HCT116 (cell line): Measurements from ENCODE around the gene PXYLP1. TPM values are rescaled to one million over a fixed set of nuclear protein-coding genes. Genes with fewer than 3 reads are reported as not detected.

Experiments
- ATAC-seq: fragments of 200-7000 bp; cut with Tn5 transposase; 2 replicates; pipeline ENCODE4 v1.9.1; 2020; ENCODE audit warnings: mild to moderate bottlenecking, moderate library complexity
- BruUV-seq: library from RNA; stranded (reverse); fragments of 400-500 nt; replicated peaks from 2 replicates; lab custom pipeline; 2021; lab: Mats Ljungman, UMichigan
- CTCF ChIA-PET: fragments of 300-600 bp; sonication (Branson Sonifier 250); formaldehyde crosslinking; loops from one replicate; lab custom pipeline; 2021; ENCODE audit warnings: antibody characterized with exemption; lab: Charles Lee
- POLR2A ChIA-PET: fragments of 300-600, 350-600 bp; sonication (Branson Sonifier 250); formaldehyde crosslinking; loops from one replicate; lab custom pipeline; 2021; ENCODE audit warnings: antibody characterized with exemption; lab: Charles Lee
- RAD21 ChIA-PET, 2 experiments: fragments of 300-600 bp; sonication (Branson Sonifier 250); formaldehyde crosslinking; loops; one replicate each; lab custom pipeline; 2023; ENCODE audit warnings: low total read pairs in 2 of 2; ENCODE audit not compliant: uncharacterized antibody in 2 of 2, unreplicated experiment in 2 of 2, low non-redundant PET in 1 of 2; lab: Charles Lee
- DNase-seq: peaks from one replicate; pipeline ENCODE4 v3.0.0-alpha.2; 2010; ENCODE audit warnings: low read depth, low spot score
- H2AFZ ChIP-seq: fragments of 200-600 bp; shearing (Covaris generic), sonication (generic); 2 replicates; pipeline ENCODE4 v1.6.1; 2017; ENCODE audit warnings: low read depth, mixed run types, mixed read lengths, antibody characterized with exemption, low read length; ENCODE audit not compliant: poor library complexity, severe bottlenecking
- H3K27ac ChIP-seq: 2 replicates; pipeline ENCODE4 v1.5.1; 2012; ENCODE audit warnings: low read depth, low read length
- H3K27me3 ChIP-seq: fragments of 200-600 bp; sonication (generic); 2 replicates; pipeline ENCODE4 v1.6.1; 2016; ENCODE audit warnings: mixed run types, low read length, mixed read lengths; ENCODE audit not compliant: insufficient read depth
- H3K36me3 ChIP-seq, 2 experiments: fragments of 200-500 bp in 1 of 2; fragments of 200-600 bp in 1 of 2; sonication (Bioruptor generic) in 1 of 2; sonication (generic) in 1 of 2; 2 replicates each; pipeline versions ENCODE4 v1.5.1 to v1.6.1; 2014 to 2016; ENCODE audit warnings: low read length in 2 of 2, inconsistent platforms in 1 of 2, mixed read lengths in 1 of 2, mixed run types in 1 of 2; ENCODE audit not compliant: insufficient read depth in 2 of 2, control insufficient read depth in 1 of 2
- H3K4me1 ChIP-seq, 2 experiments: fragments of 200-600 bp in 1 of 2; sonication (generic) in 1 of 2; 2 replicates each; pipeline versions ENCODE4 v1.5.1 to v1.6.1; 2012 to 2017; ENCODE audit warnings: low read length in 2 of 2, inconsistent platforms in 1 of 2, mild to moderate bottlenecking in 1 of 2, mixed read lengths in 1 of 2, mixed run types in 1 of 2, moderate library complexity in 1 of 2; ENCODE audit not compliant: insufficient read depth in 2 of 2, control insufficient read depth in 1 of 2
- H3K4me2 ChIP-seq: fragments of 200-600 bp; sonication (generic); 2 replicates; pipeline ENCODE4 v1.6.1; 2017; ENCODE audit warnings: mixed run types, low read length, mixed read lengths
- H3K4me3 ChIP-seq, 2 experiments: fragments of 200-600 bp in 1 of 2; sonication (generic) in 1 of 2; replicated peaks in 1 of 2; 2 replicates each; pipeline ENCODE4 v1.5.1; 2011 to 2016; ENCODE audit warnings: low read length in 2 of 2, control low read depth in 1 of 2, low read depth in 1 of 2, mild to moderate bottlenecking in 1 of 2, mixed read lengths in 1 of 2, mixed run types in 1 of 2
- H3K79me2 ChIP-seq: fragments of 200-600 bp; sonication (generic); 2 replicates; pipeline ENCODE4 v1.6.1; 2017; ENCODE audit warnings: mild to moderate bottlenecking, mixed run types, low read length, moderate library complexity, mixed read lengths; ENCODE audit not compliant: insufficient read depth
- H3K9ac ChIP-seq: fragments of 200-600 bp; sonication (generic); 2 replicates; pipeline ENCODE4 v1.6.1; 2016; ENCODE audit warnings: low read length, mixed read lengths
- H3K9me2 ChIP-seq: fragments of 200-600 bp; sonication (generic), shearing (Covaris generic); 2 replicates; pipeline ENCODE4 v1.6.1; 2017; ENCODE audit warnings: mixed run types, mild to moderate bottlenecking, moderate library complexity; ENCODE audit not compliant: insufficient read depth
- H3K9me3 ChIP-seq, 2 experiments: fragments of 200-500 bp in 1 of 2; fragments of 200-600 bp in 1 of 2; sonication (Bioruptor generic) in 1 of 2; sonication (generic) in 1 of 2; 2 replicates each; pipeline ENCODE4 v1.6.1; 2014 to 2017; ENCODE audit warnings: low read length in 2 of 2, mixed read lengths in 2 of 2, inconsistent platforms in 1 of 2, low read depth in 1 of 2, mild to moderate bottlenecking in 1 of 2, mixed run types in 1 of 2, moderate library complexity in 1 of 2; ENCODE audit not compliant: control insufficient read depth in 1 of 2, insufficient read depth in 1 of 2
- H4K20me1 ChIP-seq: fragments of 200-600 bp; sonication (generic), shearing (Covaris generic); 2 replicates; pipeline ENCODE4 v1.6.1; 2017; ENCODE audit warnings: mixed run types, mild to moderate bottlenecking, moderate library complexity; ENCODE audit not compliant: insufficient read depth
- CBX3 ChIP-seq: IDR thresholded peaks from 2 replicates; pipeline ENCODE4 v1.6.1; 2012; ENCODE audit warnings: low read depth
- CEBPB ChIP-seq: IDR thresholded peaks from 2 replicates; pipeline ENCODE4 v1.6.1; 2012; ENCODE audit warnings: low read depth
- EGR1 ChIP-seq: IDR thresholded peaks from 2 replicates; pipeline ENCODE4 v1.6.1; 2012; ENCODE audit warnings: low read depth
- ELF1 ChIP-seq: IDR thresholded peaks from 2 replicates; pipeline ENCODE4 v1.6.1; 2012; ENCODE audit warnings: low read depth, borderline replicate concordance
- EZH2 ChIP-seq: fragments of 200-600 bp; sonication (generic); IDR thresholded peaks from 2 replicates; pipeline ENCODE4 v1.6.1; 2017; ENCODE audit warnings: antibody characterized with exemption, mixed run types
- FOSL1 ChIP-seq: IDR thresholded peaks from 2 replicates; pipeline ENCODE4 v1.6.1; 2012; ENCODE audit warnings: low read depth
- MAX ChIP-seq: IDR thresholded peaks from 2 replicates; pipeline ENCODE4 v1.6.1; 2012
- POLR2A ChIP-seq: IDR thresholded peaks from 2 replicates; pipeline ENCODE4 v1.7.0; 2011; ENCODE audit warnings: borderline replicate concordance; ENCODE audit not compliant: insufficient read depth, insufficient read length; ENCODE audit errors: extremely low read depth
- POLR2AphosphoS5 ChIP-seq: IDR thresholded peaks from 2 replicates; pipeline ENCODE4 v1.6.1; 2011; ENCODE audit warnings: mild to moderate bottlenecking, low read depth, low read length, moderate library complexity
- SIN3A ChIP-seq: IDR thresholded peaks from 2 replicates; pipeline ENCODE4 v1.6.1; 2012; ENCODE audit warnings: low read depth
- SP1 ChIP-seq: IDR thresholded peaks from 2 replicates; pipeline ENCODE4 v1.6.1; 2012; ENCODE audit warnings: low read depth
- SRF ChIP-seq: IDR thresholded peaks from 2 replicates; pipeline ENCODE4 v1.6.1; 2012; ENCODE audit warnings: low read depth
- TCF7L2 ChIP-seq: IDR thresholded peaks from 2 replicates; pipeline ENCODE4 v1.7.0; 2011; ENCODE audit warnings: borderline replicate concordance, inconsistent platforms; ENCODE audit not compliant: insufficient read depth, insufficient read length; ENCODE audit errors: extremely low read depth
- YY1 ChIP-seq: IDR thresholded peaks from 2 replicates; pipeline ENCODE4 v1.6.1; 2011; ENCODE audit warnings: low read length, low read depth, moderate library complexity, mild to moderate bottlenecking; ENCODE audit not compliant: insufficient replicate concordance; ENCODE audit errors: extremely low read depth
- ZBTB33 ChIP-seq: IDR thresholded peaks from 2 replicates; pipeline ENCODE4 v1.6.1; 2011; ENCODE audit warnings: mild to moderate bottlenecking, low read length, moderate library complexity; ENCODE audit not compliant: insufficient replicate concordance; ENCODE audit errors: extremely low read depth
- ZFX ChIP-seq: fragments of 450-650 bp; IDR thresholded peaks from 2 replicates; pipeline ENCODE4 v1.6.1; 2017
- ZNF274 ChIP-seq: fragments of 200-500 bp; sonication (Bioruptor generic); IDR thresholded peaks from 2 replicates; pipeline ENCODE4 v1.6.1; 2014; ENCODE audit warnings: mild to moderate bottlenecking, low read depth, low read length, inconsistent platforms
- intact Hi-C: fragments of 100-400 bp; cut with micrococcal nuclease; formaldehyde crosslinking; loops from 2 replicates; pipeline ENCODE4 v1.10.0; 2022
- total RNA-seq: library from RNA; stranded (reverse); gene quantifications from one replicate; pipeline ENCODE4 v1.2.1, GENCODE V29; 2021; ENCODE audit not compliant: unreplicated experiment
- TF ChIP-seq, protein P1 (sequence below): IDR thresholded peaks from 2 replicates; pipeline ENCODE4 v1.6.1; 2012
- TF ChIP-seq, protein P2 (sequence below), 3 experiments: fragments of 200-600 bp in 1 of 3; sonication (generic) in 1 of 3; IDR thresholded peaks in 2 of 3; conservative IDR thresholded peaks in 1 of 3; 2 replicates each; pipeline ENCODE4 v1.5.1; 2012 to 2017; ENCODE audit warnings: low read depth in 2 of 3, low read length in 2 of 3, antibody characterized with exemption in 1 of 3, borderline replicate concordance in 1 of 3, control low read depth in 1 of 3, mild to moderate bottlenecking in 1 of 3, mixed read lengths in 1 of 3, mixed run types in 1 of 3, moderate library complexity in 1 of 3; ENCODE audit not compliant: insufficient read depth in 1 of 3
- TF ChIP-seq, protein P3 (sequence below): IDR thresholded peaks from 2 replicates; pipeline ENCODE4 v1.6.1; 2012; ENCODE audit warnings: low read depth

PXYLP1 gene
- total RNA-seq, 1 experiment from 2014 or later: 15.3 TPM

DNA sequence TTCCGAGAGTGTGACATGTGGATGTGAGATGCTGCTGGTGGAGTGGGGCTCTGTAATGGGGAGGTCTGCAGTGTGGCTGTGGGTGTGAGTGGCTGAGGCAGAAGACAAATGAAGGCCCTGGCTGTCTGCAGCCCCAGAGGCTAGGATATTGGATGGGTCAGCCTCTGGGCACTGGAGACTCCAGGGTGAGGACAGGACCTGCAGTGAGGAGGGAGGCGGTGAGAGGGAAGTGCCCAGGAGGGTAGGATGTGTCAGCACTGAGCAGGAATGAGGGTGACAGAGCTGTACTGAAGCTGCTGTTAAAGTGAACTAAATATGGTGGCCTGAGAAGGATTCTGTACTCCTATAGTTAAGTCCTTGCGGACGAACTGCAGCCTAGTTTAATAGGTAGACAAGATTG lies 27.3 kb upstream of the PXYLP1 start:
- ATAC-seq (no peak), DNase-seq (no peak)
- no peak overlapping the region for H3K27ac ChIP-seq
- no peaks in the 10 kb centered on the region for H4K20me1 ChIP-seq
- no peak overlapping the region for H3K4me2 ChIP-seq
- H2AFZ ChIP-seq: no peak overlapping the region
- no TSS peak for BruUV-seq
- H3K9me3 ChIP-seq: no peaks in the 10 kb centered on the region
- POLR2A ChIA-PET: no interaction called here
- no peak overlapping the region for H3K4me3 ChIP-seq
- no peaks in the 10 kb centered on the region for H3K79me2 ChIP-seq
- RAD21 ChIA-PET: no interaction called here
- TF ChIP-seq CEBPB: no peak
- TF ChIP-seq TCF7L2: no peak
- TF ChIP-seq, protein P1, sequence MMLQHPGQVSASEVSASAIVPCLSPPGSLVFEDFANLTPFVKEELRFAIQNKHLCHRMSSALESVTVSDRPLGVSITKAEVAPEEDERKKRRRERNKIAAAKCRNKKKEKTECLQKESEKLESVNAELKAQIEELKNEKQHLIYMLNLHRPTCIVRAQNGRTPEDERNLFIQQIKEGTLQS: no peak
- TF ChIP-seq, protein P2, sequence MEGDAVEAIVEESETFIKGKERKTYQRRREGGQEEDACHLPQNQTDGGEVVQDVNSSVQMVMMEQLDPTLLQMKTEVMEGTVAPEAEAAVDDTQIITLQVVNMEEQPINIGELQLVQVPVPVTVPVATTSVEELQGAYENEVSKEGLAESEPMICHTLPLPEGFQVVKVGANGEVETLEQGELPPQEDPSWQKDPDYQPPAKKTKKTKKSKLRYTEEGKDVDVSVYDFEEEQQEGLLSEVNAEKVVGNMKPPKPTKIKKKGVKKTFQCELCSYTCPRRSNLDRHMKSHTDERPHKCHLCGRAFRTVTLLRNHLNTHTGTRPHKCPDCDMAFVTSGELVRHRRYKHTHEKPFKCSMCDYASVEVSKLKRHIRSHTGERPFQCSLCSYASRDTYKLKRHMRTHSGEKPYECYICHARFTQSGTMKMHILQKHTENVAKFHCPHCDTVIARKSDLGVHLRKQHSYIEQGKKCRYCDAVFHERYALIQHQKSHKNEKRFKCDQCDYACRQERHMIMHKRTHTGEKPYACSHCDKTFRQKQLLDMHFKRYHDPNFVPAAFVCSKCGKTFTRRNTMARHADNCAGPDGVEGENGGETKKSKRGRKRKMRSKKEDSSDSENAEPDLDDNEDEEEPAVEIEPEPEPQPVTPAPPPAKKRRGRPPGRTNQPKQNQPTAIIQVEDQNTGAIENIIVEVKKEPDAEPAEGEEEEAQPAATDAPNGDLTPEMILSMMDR (IDR thresholded peaks at IDR 0.05 in 2 of 3, conservative IDR thresholded peaks at IDR 0.05 in 1 of 3; ENCODE audit: borderline replicate concordance in 1 of 3, insufficient read depth in 1 of 3, low read depth in 2 of 3, low read length in 2 of 3): no peak
- no peak for TF ChIP-seq ZBTB33
- no peak for TF ChIP-seq ZFX
- TF ChIP-seq CBX3: no peak
- no peak for TF ChIP-seq ELF1
- no peak for TF ChIP-seq SP1
- TF ChIP-seq POLR2AphosphoS5: no peak
- TF ChIP-seq POLR2A: no peak
- TF ChIP-seq YY1: no peak
- no peak for TF ChIP-seq EGR1
- TF ChIP-seq MAX: no peak
- no peak for TF ChIP-seq SRF
- TF ChIP-seq ZNF274: no peak
- no peak for TF ChIP-seq SIN3A
- TF ChIP-seq, protein P3, sequence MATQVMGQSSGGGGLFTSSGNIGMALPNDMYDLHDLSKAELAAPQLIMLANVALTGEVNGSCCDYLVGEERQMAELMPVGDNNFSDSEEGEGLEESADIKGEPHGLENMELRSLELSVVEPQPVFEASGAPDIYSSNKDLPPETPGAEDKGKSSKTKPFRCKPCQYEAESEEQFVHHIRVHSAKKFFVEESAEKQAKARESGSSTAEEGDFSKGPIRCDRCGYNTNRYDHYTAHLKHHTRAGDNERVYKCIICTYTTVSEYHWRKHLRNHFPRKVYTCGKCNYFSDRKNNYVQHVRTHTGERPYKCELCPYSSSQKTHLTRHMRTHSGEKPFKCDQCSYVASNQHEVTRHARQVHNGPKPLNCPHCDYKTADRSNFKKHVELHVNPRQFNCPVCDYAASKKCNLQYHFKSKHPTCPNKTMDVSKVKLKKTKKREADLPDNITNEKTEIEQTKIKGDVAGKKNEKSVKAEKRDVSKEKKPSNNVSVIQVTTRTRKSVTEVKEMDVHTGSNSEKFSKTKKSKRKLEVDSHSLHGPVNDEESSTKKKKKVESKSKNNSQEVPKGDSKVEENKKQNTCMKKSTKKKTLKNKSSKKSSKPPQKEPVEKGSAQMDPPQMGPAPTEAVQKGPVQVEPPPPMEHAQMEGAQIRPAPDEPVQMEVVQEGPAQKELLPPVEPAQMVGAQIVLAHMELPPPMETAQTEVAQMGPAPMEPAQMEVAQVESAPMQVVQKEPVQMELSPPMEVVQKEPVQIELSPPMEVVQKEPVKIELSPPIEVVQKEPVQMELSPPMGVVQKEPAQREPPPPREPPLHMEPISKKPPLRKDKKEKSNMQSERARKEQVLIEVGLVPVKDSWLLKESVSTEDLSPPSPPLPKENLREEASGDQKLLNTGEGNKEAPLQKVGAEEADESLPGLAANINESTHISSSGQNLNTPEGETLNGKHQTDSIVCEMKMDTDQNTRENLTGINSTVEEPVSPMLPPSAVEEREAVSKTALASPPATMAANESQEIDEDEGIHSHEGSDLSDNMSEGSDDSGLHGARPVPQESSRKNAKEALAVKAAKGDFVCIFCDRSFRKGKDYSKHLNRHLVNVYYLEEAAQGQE: no peak
- TF ChIP-seq EZH2: no peak
- no peak for TF ChIP-seq FOSL1
- TF ChIP-seq, all 23 proteins: peak for 0
- Histone ChIP-seq H3K9ac (no peak overlapping the region), H3K4me1 (no peaks in the 10 kb centered on the region), H3K36me3 (no peaks in the 10 kb centered on the region), H3K27me3 (no peaks in the 10 kb centered on the region), H3K9me2 (no peaks in the 10 kb centered on the region)
- CTCF ChIA-PET: no interaction called here
- intact Hi-C loops: no loop called here
